Peyer's patch (tissue), 4 donors: ENCODE results near the gene SCRT2. TPM values are rescaled to one million over a fixed set of nuclear protein-coding genes. Genes with fewer than 3 reads are reported as not detected.

Experiments
- DNase-seq, 3 donors: peaks; one replicate each; pipeline ENCODE4 v3.0.0-alpha.2; 2017 to 2019
- H3K27ac ChIP-seq, 4 donors: fragments of 200-600 bp; sonication (generic); one replicate each; pipeline ENCODE4 v1.5.1; 2016 to 2019
- H3K27me3 ChIP-seq, 2 donors: fragments of 200-600 bp; sonication (generic); one replicate each; pipeline ENCODE4 v1.5.1; 2019
- H3K36me3 ChIP-seq, 3 donors: fragments of 200-600 bp; sonication (generic); one replicate each; pipeline ENCODE4 v1.5.1; 2016 to 2019
- H3K4me1 ChIP-seq, 4 donors: fragments of 200-600 bp; sonication (generic); one replicate each; pipeline ENCODE4 v1.5.1; 2016 to 2019
- H3K4me3 ChIP-seq, 4 donors: fragments of 200-600 bp; sonication (generic); 1 replicate in 3 of 4; 2 replicates in 1 of 4; pipeline ENCODE4 v1.5.1; 2016 to 2019; ENCODE audit warnings: mild to moderate bottlenecking in 1 of 4
- H3K9me3 ChIP-seq, 4 donors: fragments of 200-600 bp; sonication (generic); one replicate each; pipeline ENCODE4 v1.5.1; 2016 to 2019; ENCODE audit warnings: mild to moderate bottlenecking in 1 of 4
- CTCF ChIP-seq, 6 experiments: fragments of 450-650 bp in 4 of 6; fragments of 200-600 bp in 2 of 6; sonication (generic) in 1 of 6; IDR thresholded peaks; one replicate each; pipeline ENCODE4 v1.5.1; 2017 to 2019; ENCODE audit warnings: antibody characterized with exemption in 6 of 6, mild to moderate bottlenecking in 3 of 6, moderate library complexity in 1 of 6
- POLR2A ChIP-seq, 2 donors: fragments of 450-650 bp; IDR thresholded peaks; one replicate each; pipeline ENCODE4 v1.5.1; 2017; ENCODE audit warnings: antibody characterized with exemption in 2 of 2, mild to moderate bottlenecking in 2 of 2, moderate library complexity in 2 of 2
- total RNA-seq, 4 donors: library from RNA; depleted of rRNA; stranded (reverse); fragments of >200 nt; gene quantifications; one replicate each; pipeline ENCODE4 v1.1.0, GENCODE V29; 2016

The SCRT2 gene
- total RNA-seq, 4 donors from 2014 or later, result not detected

GRCh38 chr20:699811-700338 is 24.3 kb upstream of the SCRT2 start:
- Histone ChIP-seq H3K9me3 (no peaks in the 10 kb centered on the region), H3K27ac (no peak overlapping the region), H3K4me3 (no peak overlapping the region), H3K27me3 (no peaks in the 10 kb centered on the region), H3K4me1 (no peaks in the 10 kb centered on the region), H3K36me3 (no peaks in the 10 kb centered on the region)
- TF ChIP-seq CTCF (IDR thresholded peaks at IDR 0.05), result no peak
- TF ChIP-seq POLR2A (IDR thresholded peaks at IDR 0.05), result no peak
- no peak for DNase-seq

GRCh38 chr20:699342-699741 is 23.7 kb upstream of the SCRT2 start:
- Histone ChIP-seq H3K4me1 (no peaks in the 10 kb centered on the region), H3K27ac (no peak overlapping the region), H3K36me3 (no peaks in the 10 kb centered on the region), H3K9me3 (no peaks in the 10 kb centered on the region), H3K27me3 (no peaks in the 10 kb centered on the region), H3K4me3 (no peak overlapping the region)
- no peak for DNase-seq
- TF ChIP-seq POLR2A (IDR thresholded peaks at IDR 0.05) (no peak), CTCF (IDR thresholded peaks at IDR 0.05) (no peak)

- TF ChIP-seq POLR2A (IDR thresholded peaks at IDR 0.05), result no peak
- no peak for TF ChIP-seq CTCF (IDR thresholded peaks at IDR 0.05)
- H3K36me3 ChIP-seq, result no peaks in the 10 kb centered on the region
- no peaks in the 10 kb centered on the region for H3K27me3 ChIP-seq
- no peak overlapping the region for H3K4me3 ChIP-seq
- H3K4me1 ChIP-seq, result no peaks in the 10 kb centered on the region
- no peaks in the 10 kb centered on the region for H3K9me3 ChIP-seq
- no peak for DNase-seq
- H3K27ac ChIP-seq, result no peak overlapping the region
Measured at GRCh38 chr20:698276-698675, 22.7 kb upstream of the SCRT2 start.

GRCh38 chr20:697826-698225 is 22.2 kb upstream of the SCRT2 start:
- no peak for TF ChIP-seq CTCF (IDR thresholded peaks at IDR 0.05)
- TF ChIP-seq POLR2A (IDR thresholded peaks at IDR 0.05), result no peak
- Histone ChIP-seq H3K36me3 (no peaks in the 10 kb centered on the region), H3K27me3 (no peaks in the 10 kb centered on the region), H3K27ac (no peak overlapping the region), H3K4me1 (no peaks in the 10 kb centered on the region), H3K9me3 (no peaks in the 10 kb centered on the region), H3K4me3 (no peak overlapping the region)
- DNase-seq, result no peak

GRCh38 chr20:695165-695866 is 19.7 kb upstream of the SCRT2 start:
- Histone ChIP-seq H3K36me3 (no peaks in the 10 kb centered on the region), H3K27ac (no peak overlapping the region), H3K9me3 (no peaks in the 10 kb centered on the region), H3K4me3 (no peak overlapping the region), H3K4me1 (no peaks in the 10 kb centered on the region), H3K27me3 (no peaks in the 10 kb centered on the region)
- no peak for DNase-seq
- TF ChIP-seq CTCF (IDR thresholded peaks at IDR 0.05) (no peak), POLR2A (IDR thresholded peaks at IDR 0.05) (no peak)
